Activated CD8-positive, alpha-beta T cell treated with anti-CD3 and anti-CD28 coated beads for 36 hours (primary cell): ENCODE results near the gene MFSD1. TPM values are rescaled to one million over a fixed set of nuclear protein-coding genes. Genes with fewer than 3 reads are reported as not detected.

ENCODE experiments used
- ATAC-seq: fragments of 200-7000 bp; cut with Tn5 transposase; one replicate; pipeline ENCODE4 v1.10.0; 2021; ENCODE audit warnings: mild to moderate bottlenecking, moderate library complexity
- CTCF ChIA-PET: fragments of 350-600 bp; sonication (Branson Sonifier 250); formaldehyde crosslinking; loops from one replicate; lab custom pipeline; 2021; ENCODE audit warnings: antibody characterized with exemption; lab: Charles Lee
- POLR2A ChIA-PET: fragments of 350-600 bp; sonication (Branson Sonifier 250); formaldehyde crosslinking; loops from one replicate; lab custom pipeline; 2021; ENCODE audit warnings: antibody characterized with exemption; lab: Charles Lee
- DNase-seq: peaks from one replicate; pipeline ENCODE4 v3.0.0-alpha.2; 2020
- H3K27ac Mint-ChIP-seq: one replicate; pipeline ENCODE4 v1.8.0; 2021; ENCODE audit warnings: mild to moderate bottlenecking, mixed read lengths
- H3K27me3 Mint-ChIP-seq: one replicate; pipeline ENCODE4 v1.8.0; 2021; ENCODE audit warnings: mixed read lengths
- H3K36me3 Mint-ChIP-seq: one replicate; pipeline ENCODE4 v1.8.0; 2021; ENCODE audit warnings: low read depth, mixed read lengths
- H3K4me1 Mint-ChIP-seq: one replicate; pipeline ENCODE4 v1.8.0; 2021; ENCODE audit warnings: low read depth, mixed read lengths
- H3K4me3 Mint-ChIP-seq: one replicate; pipeline ENCODE4 v1.8.0; 2021; ENCODE audit warnings: mild to moderate bottlenecking, moderate library complexity, mixed read lengths
- H3K9me3 Mint-ChIP-seq: one replicate; pipeline ENCODE4 v1.8.0; 2021; ENCODE audit warnings: mixed read lengths
- intact Hi-C: fragments of 100-400 bp; cut with micrococcal nuclease; formaldehyde crosslinking; loops from one replicate; pipeline ENCODE4 v1.10.0; 2022
- total RNA-seq, 2 experiments: library from RNA; stranded (reverse); gene quantifications; one replicate each; pipeline ENCODE4 v1.2.3, GENCODE V29; 2021
- TF ChIP-seq, protein P1 (sequence below): fragments of 200-600 bp; IDR thresholded peaks from one replicate; pipeline ENCODE4 v1.8.0; 2022; ENCODE audit warnings: antibody characterized with exemption, mild to moderate bottlenecking

The MFSD1 gene
- total RNA-seq, result 1 to 10 TPM; 9.2 to 9.7 TPM

GRCh38 chr3:158801696-158802408 lies at the start of gene MFSD1:
TSS of gene MFSD1 (plus strand) at chr3:158802054. CDS start at chr3:158802153, 99 bp downstream.
- Mint-ChIP-seq H3K4me3 (peak within 1 kb of the TSS; percentile 83), H3K27me3 (no peaks in the 10 kb centered on the region)
- intact Hi-C loops, result no loop called here

DNA sequence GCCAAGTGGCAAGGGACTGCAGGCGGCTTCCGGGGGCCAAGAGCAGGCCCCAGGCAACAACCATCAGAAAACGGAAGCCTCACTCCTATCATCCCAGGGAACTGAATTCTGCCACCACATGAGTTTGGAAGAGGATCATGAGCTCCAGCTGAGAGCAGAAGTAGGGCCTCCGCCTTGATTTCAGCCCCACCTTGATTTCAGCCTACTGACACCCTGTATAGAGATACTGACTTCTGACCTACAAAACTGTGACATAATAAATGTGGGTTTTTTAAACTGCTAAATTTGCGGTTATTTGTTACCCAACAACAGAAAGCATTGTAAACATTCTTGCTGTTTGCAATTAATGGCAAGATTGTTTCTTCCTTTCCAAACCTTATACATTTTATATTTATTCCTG lies 48.0 kb upstream of the MFSD1 start:
- POLR2A ChIA-PET, result no interaction called here
- TF ChIP-seq, protein P1, sequence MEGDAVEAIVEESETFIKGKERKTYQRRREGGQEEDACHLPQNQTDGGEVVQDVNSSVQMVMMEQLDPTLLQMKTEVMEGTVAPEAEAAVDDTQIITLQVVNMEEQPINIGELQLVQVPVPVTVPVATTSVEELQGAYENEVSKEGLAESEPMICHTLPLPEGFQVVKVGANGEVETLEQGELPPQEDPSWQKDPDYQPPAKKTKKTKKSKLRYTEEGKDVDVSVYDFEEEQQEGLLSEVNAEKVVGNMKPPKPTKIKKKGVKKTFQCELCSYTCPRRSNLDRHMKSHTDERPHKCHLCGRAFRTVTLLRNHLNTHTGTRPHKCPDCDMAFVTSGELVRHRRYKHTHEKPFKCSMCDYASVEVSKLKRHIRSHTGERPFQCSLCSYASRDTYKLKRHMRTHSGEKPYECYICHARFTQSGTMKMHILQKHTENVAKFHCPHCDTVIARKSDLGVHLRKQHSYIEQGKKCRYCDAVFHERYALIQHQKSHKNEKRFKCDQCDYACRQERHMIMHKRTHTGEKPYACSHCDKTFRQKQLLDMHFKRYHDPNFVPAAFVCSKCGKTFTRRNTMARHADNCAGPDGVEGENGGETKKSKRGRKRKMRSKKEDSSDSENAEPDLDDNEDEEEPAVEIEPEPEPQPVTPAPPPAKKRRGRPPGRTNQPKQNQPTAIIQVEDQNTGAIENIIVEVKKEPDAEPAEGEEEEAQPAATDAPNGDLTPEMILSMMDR, result no peak
- Mint-ChIP-seq H3K27ac (no peak overlapping the region), H3K27me3 (no peaks in the 10 kb centered on the region), H3K4me1 (no peaks in the 10 kb centered on the region), H3K4me3 (no peak overlapping the region), H3K36me3 (no peaks in the 10 kb centered on the region), H3K9me3 (no peaks in the 10 kb centered on the region)
- DNase-seq (no peak), ATAC-seq (no peak)
- intact Hi-C loops, result no loop called here
- CTCF ChIA-PET, result interaction anchor here (2.4 kb wide), 1 partner anchor 27 kb away, joined by 7 read pairs; no protein-coding TSS in a partner anchor

More at GRCh38 chr3:158801696-158802408, at the start of gene MFSD1:
- ATAC-seq (peak; percentile 94), DNase-seq (peak; percentile 94)
- ChIA-PET POLR2A (interaction anchor here (0.6 to 2.5 kb wide), 3 partner anchors 10 to 1044 kb away, joined by 3 to 15 read pairs (median 4); no protein-coding TSS in a partner anchor), CTCF (interaction anchor here (0.9 to 3.9 kb wide), 10 partner anchors 9 to 157 kb away, joined by 3 to 31 read pairs (median 7); partner anchors contain the start of gene GFM1)
- no peaks in the 10 kb centered on the region for H3K9me3 Mint-ChIP-seq
- H3K27ac Mint-ChIP-seq, result peak within 1 kb of the TSS; percentile 66
- peaks cover 20% of the 10 kb centered on the region for H3K4me1 Mint-ChIP-seq
- H3K36me3 Mint-ChIP-seq, result peaks cover 5% of the 10 kb centered on the region
- TF ChIP-seq, protein P1, result no peak

DNA sequence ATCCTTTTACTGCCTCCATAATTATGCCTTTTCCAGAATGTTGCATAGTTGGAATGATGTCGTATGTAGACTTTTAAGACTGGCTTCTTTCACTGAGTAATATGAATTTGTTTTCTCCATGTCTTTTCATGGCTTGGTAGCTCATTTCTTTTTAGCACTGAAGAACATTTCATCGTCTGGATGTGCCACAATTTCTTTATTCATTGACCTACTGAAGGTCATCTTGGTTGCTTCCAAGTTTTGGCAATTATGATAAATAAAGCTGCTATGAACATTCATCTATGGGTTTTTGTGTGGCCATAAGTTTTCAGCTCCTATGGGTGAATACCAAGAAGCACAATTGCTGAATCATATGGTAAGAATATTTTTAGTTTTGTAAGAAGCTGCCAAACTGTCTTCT lies 46.4 kb upstream of the MFSD1 start:
- Mint-ChIP-seq H3K27me3 (no peaks in the 10 kb centered on the region), H3K27ac (no peak overlapping the region), H3K36me3 (no peaks in the 10 kb centered on the region), H3K4me1 (no peaks in the 10 kb centered on the region), H3K4me3 (no peak overlapping the region), H3K9me3 (no peaks in the 10 kb centered on the region)
- no peak for ATAC-seq
- ChIA-PET CTCF (interaction anchor here (2.4 kb wide), 1 partner anchor 28 kb away, joined by 7 read pairs; no protein-coding TSS in a partner anchor), POLR2A (no interaction called here)
- TF ChIP-seq, protein P1, result no peak
- no peak for DNase-seq
- intact Hi-C loops, result no loop called here

DNA sequence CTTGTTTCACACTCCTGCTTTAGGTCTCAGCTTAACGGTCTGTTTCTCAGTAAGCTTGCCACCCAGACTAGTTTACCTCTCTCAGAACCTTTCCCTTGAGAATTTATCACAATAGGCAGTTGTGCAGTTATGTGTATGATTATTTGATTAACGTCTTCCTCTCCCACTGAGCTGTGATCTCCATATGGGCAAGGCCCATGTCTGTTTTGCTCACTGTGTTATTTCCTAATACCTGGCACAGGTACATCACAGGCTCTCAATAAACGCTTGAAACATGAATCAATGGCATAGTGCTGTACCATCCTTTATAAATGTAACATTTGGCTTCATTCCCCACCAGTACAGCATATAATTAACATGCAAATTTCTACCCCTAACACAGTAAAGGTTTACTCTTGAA lies 40.5 kb upstream of the MFSD1 start:
- POLR2A ChIA-PET, result no interaction called here
- DNase-seq, result no peak

More for the DNA sequence above, 40.5 kb upstream of the MFSD1 start:
- ATAC-seq, result no peak
- no peaks in the 10 kb centered on the region for H3K27me3 Mint-ChIP-seq
- H3K4me3 Mint-ChIP-seq, result no peak overlapping the region
- intact Hi-C loops, result no loop called here
- TF ChIP-seq, protein P1, result no peak
- H3K9me3 Mint-ChIP-seq, result no peaks in the 10 kb centered on the region
- no peaks in the 10 kb centered on the region for H3K4me1 Mint-ChIP-seq
- no peak overlapping the region for H3K27ac Mint-ChIP-seq
- CTCF ChIA-PET, result interaction anchor here (2.2 kb wide), 1 partner anchor 33 kb away, joined by 8 read pairs; no protein-coding TSS in a partner anchor
- H3K36me3 Mint-ChIP-seq, result no peaks in the 10 kb centered on the region
